ENCODE data around the gene MINDY4B.
"Not testable (repeated sequence)": the region's sequence is repeated elsewhere in the genome, so short reads cannot be mapped to it uniquely, and the experiment has no call there.

Gene MINDY4B

DNA sequence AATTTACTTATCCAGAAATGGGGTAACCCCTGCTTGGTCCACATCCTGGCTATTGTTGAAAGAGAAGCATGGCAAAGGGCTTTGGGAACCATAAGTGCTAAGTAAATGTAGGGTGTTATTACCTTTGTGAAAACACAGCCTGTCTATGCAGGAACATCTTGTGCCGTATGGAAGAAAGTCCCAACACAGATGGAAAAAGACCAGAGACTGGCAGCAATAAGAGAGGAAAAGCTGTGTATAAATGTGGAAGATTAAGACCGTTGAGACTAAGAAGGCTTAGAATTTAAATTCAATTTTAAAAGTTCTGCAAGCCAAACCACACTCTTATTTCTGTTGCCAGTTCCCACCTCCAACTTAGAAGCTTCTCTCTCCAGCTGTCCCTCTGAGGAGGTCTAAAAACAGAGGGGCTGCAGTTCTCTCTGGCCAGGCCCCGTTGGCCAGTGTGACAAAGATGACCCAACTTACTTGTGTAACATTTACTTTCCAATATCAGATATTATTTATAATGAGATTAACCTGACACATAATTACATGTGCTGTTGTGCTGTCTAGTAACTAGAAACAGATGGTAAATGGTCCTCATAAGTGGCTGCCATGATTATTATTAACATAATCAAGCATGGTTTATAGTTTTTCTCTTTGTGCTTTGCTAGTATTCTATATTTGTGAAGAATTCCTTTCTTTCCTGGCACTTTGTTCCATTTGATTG is 7.0 kb downstream of the MINDY4B start:
- no peak for DNase-seq

DNA sequence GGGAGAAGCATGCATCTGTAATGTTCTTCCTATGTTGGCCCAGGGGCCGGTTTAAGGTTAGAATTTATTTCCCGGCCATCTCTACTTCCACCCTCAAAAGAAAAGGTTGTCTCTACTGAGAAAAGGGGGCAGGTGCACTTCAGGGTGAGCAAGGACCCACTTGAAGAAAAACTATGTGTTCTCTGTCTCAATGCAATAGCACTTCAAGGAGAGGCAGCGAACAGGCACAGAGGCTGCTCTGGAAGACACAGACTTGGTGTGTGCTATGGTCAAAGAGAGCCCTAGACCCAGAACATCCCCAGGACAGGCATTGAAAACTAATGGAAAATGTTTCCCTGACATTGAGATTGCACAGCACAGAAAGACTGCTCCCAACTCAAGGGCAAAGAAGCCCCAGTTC is 7.6 kb downstream of the MINDY4B start:
- DNase-seq, result no peak

DNA sequence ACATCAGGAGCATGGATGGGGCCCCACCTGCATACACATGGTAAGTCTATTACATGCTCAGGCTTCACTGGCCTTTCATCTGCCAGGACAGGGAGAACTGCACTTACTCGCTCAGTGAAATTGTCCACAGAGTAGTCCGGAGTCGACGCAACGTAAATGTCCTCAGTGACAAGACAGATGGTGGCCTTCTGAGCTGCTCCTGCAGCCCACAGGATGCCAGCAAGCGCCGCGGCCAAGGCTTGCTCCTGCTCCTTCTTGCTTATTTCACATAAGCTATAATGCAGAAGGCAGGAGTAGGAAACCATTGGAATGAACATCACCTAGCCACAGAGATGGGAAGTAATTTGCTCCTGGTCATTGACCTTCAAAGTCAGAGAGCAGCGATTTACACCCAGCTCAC is 14.4 kb downstream of the MINDY4B start:
- no peak for DNase-seq

DNA sequence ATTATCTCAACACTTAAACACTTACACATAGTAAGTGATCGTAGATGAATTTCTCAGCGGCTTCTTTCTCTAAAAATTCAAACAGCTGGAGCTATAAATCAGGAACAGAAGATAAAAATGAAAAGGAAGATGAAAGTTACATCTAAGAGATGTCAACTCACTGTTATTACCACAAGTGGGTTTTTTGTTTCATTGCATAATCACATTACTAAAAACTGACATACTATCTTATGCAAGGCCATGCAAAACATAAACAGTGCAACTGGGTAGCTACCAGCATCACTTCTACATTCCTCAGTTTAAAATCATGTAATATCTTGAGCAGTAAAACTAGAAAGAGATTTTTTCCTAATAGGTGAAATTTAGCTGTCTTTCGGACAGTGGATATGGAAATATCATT is 14.9 kb downstream of the MINDY4B start:
- no peak for DNase-seq

DNA sequence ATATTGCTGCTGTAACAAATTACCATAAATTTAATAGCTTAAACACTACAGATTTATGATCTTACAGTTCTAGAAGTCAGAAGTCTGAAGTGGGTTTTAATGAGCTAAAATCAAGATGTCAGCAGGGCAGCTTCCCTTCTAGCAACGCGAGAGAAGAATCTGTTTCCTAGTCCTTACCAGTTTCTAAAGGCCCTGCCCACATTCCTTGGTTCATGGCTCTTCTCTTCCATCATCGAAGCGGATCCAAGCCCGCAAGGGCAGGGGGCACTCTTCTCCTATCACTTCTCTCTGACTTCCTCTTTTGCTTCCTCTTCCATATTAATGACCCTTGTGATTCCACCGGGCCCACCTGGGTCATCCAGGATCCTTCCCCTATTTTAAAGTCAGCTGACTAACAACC is 16.1 kb downstream of the MINDY4B start:
- DNase-seq, result peak in 1 of 2 experiments; percentile 4

DNA sequence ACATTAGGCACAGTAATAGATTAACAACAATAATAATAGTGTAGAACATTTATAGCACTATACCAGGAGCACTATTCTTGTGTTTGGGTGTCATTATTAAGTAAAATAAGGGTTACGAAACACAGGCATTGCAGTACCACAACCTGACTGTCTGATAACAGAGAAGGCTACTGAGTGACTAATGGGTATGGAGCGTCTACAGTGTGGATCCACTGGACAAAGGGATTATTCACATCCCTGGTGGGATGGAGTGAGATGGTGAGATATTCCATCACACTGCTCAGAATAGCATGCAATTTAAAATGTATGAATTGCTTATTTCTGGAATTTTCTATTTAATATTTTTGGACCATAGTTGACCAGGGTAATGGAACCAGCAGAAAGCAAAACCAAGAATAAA is 18.2 kb downstream of the MINDY4B start:
- no peak for DNase-seq

DNA sequence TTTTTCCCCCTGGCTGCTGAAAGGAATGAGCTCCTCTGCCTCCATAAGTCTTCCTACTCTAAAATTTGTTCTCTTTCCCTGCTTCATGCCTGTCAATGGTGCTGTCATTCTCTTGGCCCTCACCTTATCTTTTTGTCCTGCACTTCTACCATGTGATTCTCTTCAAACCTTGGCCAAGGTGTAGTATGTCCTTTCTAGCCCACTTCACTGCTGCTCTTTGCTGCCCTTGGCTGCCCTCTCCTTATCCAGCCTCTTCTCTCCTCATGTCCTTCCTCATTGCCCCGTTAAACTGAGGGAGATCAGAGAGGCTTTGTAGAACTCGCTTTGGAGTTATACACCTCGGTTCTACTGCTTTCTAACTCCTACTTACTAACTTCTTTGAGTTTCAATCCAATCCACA is 19.7 kb downstream of the MINDY4B start:
- DNase-seq, result no peak

DNA sequence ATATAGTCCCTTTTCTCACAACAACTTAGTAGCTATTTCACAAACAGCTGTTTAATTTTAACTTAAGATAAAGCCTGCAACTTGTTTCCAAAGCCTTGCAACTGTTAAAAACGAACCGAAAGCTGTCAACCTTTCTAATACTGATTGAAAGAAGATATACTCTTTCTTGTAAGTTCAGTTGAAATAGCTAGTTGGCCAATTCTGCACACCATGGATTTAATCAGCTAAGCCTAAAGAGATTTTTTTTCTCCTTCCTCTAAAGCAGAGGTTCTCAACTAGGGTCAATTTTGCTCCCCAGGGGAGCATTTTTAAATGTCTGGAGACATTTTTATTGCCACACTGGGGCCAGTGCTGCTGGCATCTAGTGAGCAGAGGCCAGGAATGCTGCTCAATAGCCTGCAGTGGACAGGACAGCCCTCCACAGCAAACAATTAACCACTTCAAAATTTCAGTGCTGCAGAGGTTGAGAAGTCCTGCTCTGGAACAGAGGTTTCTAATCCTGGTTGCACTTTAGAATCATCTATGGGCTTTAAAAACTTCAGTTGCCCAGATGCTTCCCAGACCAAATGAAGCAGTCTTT is 26.2 kb downstream of the MINDY4B start:
- DNase-seq, result no peak

DNA sequence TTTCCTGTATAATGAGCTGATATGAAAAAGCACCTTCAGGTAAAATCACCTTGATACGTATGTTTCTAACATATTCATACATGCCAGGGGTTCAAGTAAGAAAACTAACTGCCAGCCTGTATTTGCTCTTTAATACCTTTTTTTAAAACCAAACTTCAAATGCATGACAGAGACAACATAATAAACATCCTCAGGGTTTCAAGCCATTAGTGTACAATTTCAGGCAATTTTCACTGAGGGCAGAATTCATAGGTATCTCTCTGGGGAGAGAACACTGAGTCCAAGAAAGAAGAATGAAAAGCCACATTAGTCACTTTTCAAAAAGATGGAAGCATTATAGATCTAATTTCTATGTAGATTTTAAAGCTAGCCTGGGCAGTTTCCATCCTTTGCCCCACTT is 26.9 kb downstream of the MINDY4B start:
- DNase-seq, result no peak

DNA sequence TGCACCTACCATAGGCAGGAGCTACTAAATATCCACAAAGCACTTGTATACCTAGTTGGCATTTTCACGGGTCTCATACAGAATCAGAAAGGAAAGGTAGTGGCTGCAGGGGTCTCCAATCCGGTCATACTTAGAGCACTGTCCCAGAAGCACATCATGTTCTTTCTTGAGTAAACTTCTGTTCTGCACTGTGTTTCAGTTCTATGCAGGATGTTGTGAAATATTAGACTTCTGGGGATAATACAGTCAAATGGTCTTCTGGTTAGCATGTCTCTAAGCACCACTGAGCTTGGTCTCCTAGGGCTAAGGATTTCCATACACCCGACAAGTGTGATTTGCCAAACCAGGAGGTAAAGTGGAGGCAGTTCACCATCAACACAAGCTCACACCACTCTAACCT is 27.9 kb downstream of the MINDY4B start:
- DNase-seq, result no peak

DNA sequence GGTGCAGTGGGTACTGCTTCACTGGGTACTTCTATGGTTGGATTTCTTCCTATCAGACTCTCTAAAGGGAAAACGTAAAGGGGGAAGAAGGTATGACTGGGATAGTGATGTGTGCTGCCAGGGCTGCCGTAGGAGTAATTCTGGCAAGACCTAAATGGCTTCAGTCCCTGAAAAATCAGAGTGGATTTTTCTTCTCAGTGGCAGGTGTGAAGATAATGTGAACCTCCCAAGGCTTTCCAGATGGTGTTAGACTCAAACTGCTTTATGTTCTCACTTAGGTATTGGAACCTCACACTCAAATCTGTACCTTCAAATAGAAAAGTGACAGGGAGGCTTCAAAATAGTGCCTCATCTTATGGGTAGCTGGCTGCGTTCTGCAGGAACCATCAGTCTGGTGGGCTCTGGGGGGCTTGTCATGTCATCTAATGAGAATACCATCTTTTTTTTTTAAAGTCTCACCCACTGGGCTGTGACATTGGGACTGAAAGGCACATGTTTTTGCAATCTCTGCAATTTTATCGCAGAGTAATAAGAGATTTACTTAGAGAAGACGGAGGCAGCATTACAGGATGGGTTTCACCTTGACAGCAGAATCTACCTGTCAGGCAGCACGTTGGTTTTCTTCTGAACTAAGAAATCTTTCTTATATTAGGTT is 28.5 kb downstream of the MINDY4B start:
- DNase-seq, result no peak

DNA sequence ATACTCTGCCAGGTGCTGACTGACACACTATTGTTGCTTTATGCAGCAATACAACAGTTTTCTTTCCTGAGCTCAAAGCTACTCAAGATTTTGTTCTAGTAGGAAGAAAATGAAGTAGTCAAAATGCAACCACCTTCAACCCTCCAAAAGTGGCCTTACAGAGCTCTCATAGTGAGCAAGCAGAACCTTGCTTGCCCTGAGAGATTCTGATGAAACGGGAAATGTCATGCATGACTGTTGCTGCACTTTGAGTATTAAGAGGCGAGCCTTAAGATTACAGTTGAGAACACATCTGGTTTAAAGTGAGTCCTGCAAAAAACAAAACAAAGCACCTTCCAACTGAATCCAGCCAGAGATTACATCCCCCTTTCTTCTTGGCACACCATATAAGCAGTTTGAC is 29.7 kb downstream of the MINDY4B start:
- DNase-seq, result no peak

DNA sequence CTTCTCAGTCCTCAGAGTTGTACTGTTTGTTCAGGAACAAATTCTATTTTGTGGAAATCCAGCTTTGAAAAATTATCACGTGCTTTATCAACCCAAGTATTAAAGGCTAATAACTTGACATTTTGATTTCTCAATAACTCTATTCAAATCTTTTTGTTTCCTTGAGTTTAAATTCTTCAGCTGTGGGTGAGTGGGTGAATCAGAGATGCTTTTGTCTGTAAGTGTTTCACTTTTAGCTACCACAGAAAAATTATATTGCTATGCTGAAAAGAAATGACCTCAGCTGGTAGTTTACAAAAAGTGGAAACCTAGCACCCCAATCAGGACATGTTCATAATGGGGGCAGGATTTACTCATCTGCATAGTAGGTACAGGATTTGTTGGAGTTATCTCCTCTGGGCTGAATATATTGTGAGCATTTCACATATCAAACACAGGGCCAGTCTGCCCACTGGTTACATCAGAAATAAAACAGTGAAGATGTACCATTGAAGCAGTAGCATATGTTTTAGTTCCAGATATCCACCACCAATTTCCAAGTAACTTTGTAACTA is 30.5 kb downstream of the MINDY4B start:
- DNase-seq, result no peak

DNA sequence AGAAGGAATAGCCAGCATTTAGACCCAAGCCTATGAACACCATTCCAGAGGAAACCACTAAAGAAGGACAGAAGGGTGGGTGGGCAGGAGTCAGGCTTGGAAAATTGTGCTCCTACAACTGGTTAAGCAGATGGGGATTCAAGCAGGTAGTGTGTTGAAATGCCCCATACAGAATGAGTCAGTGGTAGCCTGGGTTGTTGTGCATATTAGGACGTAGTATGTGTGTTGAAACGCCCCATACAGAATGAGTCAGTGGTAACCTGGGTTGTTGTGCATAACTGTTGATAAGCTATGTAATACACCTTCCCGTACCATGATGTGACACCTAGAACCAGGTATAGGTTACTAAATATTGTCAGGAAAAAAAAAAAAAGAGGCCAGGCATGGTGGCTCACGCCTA is 34.0 kb downstream of the MINDY4B start:
- no peak for DNase-seq

DNA sequence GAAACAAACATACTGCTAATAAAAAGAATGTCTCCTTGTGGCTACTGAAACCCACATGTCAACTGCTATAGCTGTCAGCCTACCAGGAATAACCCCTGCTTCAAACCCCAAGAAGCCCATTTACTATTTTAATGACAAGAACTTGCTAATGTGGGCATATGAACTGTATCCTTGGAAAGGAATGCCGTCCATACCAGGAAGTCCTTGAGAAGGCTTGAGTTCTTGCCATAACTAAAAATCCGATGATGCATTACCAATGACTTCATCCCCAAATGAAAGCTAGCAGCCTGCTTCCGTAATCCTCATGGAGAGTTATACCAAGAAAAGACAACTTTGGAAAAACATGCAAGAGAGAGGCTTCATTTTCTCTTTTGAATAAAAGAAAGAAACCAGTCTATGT is 34.8 kb downstream of the MINDY4B start:
- DNase-seq, result no peak

DNA sequence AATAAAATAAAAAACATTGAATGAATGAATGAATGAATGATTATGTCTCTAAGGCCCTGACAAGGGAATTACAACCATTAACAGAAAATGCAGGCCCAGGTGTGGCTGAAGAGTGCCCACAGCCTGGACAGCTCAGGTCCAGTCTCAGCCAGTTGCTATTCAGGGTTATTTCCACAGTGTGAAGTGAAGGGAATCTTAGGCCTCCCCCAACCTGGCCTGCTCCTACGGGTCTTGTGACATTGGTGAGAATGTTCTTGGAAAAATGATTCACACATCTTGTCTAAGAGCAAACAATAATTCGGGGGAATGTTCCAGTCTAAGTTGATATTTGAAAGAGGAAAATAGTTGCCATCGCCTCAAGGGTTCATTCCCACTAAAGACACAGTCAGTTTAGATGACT is 37.0 kb downstream of the MINDY4B start:
- DNase-seq, result no peak

DNA sequence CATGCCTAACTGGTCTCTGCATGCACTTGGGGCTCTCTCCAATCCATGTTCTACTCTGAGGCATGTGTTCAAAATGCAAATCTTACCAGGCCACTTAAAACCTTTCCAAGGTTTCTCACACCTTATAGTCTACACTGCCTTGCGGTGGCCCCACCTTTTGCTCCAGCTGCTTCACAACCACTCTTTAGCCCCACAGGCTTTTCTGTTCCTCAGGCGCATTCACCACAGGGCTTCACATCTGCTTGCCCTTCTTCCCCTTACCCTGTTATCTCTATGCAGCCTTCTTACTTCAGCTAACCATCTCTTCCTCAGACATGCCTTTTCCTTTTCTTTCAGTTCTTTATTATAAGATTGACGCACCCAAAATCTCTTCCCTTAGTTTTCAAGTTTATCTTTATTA is 37.8 kb downstream of the MINDY4B start:
- DNase-seq, result no peak

DNA sequence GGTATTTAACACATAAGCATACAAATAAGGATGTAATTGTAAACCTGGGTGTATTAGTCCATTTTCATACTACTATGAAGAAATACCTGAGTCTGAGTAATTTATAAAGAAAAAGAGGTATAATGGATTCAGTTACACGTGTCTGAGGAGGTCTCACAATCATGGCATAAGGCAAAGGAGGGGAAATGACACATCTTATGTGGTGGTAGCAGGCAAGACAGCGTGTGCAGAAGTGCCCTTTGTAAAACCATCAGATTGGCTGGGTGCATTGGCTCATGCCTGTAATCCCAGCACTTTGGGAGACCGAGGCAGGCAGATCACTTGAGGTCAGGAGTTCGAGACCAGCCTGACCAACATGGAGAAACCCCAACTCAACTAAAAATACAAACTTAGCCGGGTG is 41.3 kb downstream of the MINDY4B start:
- not testable (repeated sequence) for DNase-seq

DNA sequence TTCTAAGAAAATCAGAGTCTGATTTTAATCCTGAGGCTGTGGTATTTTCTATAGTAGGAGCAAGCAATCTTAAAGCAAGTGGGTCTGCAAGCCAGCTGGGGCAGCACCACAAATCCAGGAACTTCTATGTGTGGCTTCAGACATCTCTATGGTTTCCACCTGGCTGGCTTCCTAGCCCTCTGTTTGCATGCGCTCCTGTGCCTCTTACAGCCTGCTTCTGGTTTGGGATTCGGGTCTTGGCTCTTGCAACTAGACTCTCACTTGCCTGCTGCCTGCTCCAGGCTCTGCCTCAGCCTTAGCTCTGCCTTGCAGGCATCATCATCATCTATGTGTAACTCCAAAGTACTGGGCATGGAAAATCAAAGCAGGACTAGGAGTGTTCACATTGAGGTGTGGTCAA is 43.4 kb downstream of the MINDY4B start:
- no peak for DNase-seq

DNA sequence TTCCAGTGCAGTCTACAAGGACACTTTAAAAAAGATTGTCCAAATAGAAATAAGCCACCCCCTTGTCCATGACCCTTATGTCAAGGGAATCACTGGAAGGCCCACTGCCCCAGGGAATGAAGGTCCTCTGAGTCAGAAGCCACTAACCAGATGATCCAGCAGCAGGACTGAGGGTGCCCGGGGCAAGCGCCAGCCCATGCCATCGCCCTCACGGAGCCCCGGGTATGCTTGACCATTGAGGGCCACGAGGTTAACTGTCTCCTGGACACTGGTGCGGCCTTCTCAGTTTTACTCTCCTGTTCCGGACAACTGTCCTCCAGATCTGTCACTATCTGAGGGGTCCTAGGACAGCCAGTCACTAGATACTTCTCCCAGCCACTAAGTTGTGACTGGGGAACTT is 47.3 kb downstream of the MINDY4B start:
- not testable (repeated sequence) for DNase-seq

DNA sequence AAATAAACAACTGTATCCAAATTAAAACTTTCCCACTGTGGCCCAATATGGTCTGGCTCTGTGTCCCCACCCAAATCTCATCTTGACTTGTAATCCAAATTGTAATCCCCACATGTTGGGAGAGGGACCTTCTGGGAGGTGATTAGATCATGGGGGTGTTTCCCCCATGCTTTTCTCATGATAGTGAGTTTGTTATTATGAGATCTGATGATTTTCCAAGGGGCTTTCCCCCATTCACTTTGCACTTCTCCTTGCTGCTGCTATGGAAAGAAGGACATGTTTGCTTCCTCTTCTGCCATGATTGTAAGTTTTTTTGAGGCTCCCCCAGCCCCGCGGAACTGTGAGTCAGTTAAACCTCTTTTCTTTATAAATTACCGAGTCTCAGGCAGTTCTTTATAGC is 55.0 kb downstream of the MINDY4B start:
- no peak for DNase-seq

DNA sequence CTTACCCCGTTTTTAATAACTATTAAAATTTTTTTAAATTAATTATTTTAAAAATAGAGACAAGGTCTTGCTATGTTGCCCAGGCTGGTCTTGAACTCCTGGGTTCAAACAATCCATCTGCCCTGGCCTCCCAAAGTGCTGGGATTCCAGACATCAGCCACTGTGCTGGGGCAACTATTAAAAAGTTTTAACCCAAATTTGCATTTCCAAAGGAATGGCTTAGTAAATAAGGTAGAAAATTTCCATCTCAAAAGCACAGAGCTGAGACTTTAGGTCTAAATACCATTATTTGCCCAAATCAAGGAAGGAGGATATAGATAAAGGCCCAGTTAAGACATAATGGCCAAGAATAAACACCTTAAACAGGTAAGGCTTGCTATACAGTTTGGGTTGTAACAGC is 56.4 kb downstream of the MINDY4B start:
- no peak for DNase-seq

DNA sequence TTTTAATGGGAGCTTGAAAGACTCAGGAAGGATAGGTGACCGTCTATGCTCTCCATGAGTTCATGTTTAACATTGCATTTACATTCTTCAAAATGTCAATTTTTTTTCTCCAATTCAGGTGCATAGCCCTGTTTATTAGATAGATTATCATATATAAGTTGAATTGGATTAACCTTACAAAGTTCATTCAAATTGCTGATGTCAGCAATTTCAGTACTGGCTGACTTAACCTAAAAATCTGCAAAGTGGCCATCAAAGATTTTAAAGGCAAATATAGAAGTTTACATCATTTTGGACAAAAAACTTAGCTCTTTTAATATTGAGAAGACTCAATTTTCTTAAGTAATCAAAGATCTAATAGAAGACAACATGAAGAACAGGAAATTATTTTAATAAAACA is 57.8 kb downstream of the MINDY4B start:
- no peak for DNase-seq

DNA sequence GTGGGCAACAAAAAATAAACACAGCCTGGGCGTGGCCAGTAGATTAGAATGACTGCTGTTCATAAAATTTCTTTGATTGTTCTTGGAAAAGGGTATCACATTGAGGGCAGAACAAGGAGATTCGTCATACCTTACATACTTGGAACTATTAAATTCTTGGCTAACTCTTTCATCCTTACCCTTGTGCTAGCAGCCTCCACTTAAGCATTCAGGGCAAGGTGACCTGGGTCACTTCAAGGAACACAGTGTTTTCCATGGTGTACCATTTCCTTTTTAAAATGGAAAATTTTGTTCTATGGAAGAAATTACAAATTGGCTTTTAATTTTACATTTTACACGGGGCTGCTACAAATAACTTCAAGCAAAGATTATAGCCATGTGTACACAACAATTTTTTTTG is 60.8 kb downstream of the MINDY4B start:
- no peak for DNase-seq
